Limb (tissue), 2 donors: ENCODE measurements around the gene KRTAP10-7.
"Not testable (repeated sequence)": the region's sequence is repeated elsewhere in the genome, so short reads cannot be mapped to it uniquely, and the experiment has no call there.

ENCODE experiments used
- DNase-seq, 2 donors: peaks; one replicate each; pipeline ENCODE4 v3.0.0-alpha.2; 2016; ENCODE audit errors: extremely low spot score in 2 of 2

Gene KRTAP10-7

GRCh38 chr21:44632067-44632466 is 31.7 kb downstream of the KRTAP10-7 start:
- no peak for DNase-seq

GRCh38 chr21:44636209-44637017 is 36.0 kb downstream of the KRTAP10-7 start:
- DNase-seq = no peak

GRCh38 chr21:44637018-44637850 is 36.8 kb downstream of the KRTAP10-7 start, which contains the start of gene KRTAP10-10:
TSS of gene KRTAP10-10 (plus strand) at chr21:44637356. CDS start at chr21:44637418, 62 bp downstream.
- DNase-seq = no peak

- not testable (repeated sequence) for DNase-seq
Observed at GRCh38 chr21:44637851-44638348, 37.5 kb downstream of the KRTAP10-7 start.

- not testable (repeated sequence) for DNase-seq
Observed at GRCh38 chr21:44638506-44639330, 38.3 kb downstream of the KRTAP10-7 start.

- DNase-seq = no peak
Observed at GRCh38 chr21:44639331-44639655, 38.9 kb downstream of the KRTAP10-7 start.

- no peak for DNase-seq
Observed at GRCh38 chr21:44640761-44641160, 40.4 kb downstream of the KRTAP10-7 start.

GRCh38 chr21:44643741-44644310 is 43.4 kb downstream of the KRTAP10-7 start:
- DNase-seq = no peak

GRCh38 chr21:44644878-44645277 is 44.5 kb downstream of the KRTAP10-7 start:
- no peak for DNase-seq

GRCh38 chr21:44646366-44647221 is 46.2 kb downstream of the KRTAP10-7 start, which contains the start of gene KRTAP10-11:
TSS of gene KRTAP10-11 (plus strand) at chr21:44646414. CDS start at chr21:44646459, 45 bp downstream.
- not testable (repeated sequence) for DNase-seq

- DNase-seq = no peak
Observed at GRCh38 chr21:44647222-44647552, 46.8 kb downstream of the KRTAP10-7 start.

GRCh38 chr21:44648557-44649311 is 48.3 kb downstream of the KRTAP10-7 start:
- DNase-seq = no peak

- DNase-seq = no peak
Observed at GRCh38 chr21:44649521-44650100, 49.2 kb downstream of the KRTAP10-7 start.

- no peak for DNase-seq
Observed at GRCh38 chr21:44650265-44650972, 50.0 kb downstream of the KRTAP10-7 start.

GRCh38 chr21:44650973-44651675 is 50.7 kb downstream of the KRTAP10-7 start:
- no peak for DNase-seq
